Thyroid gland (tissue), 4 donors: ENCODE measurements around the gene EFNA3. TPM values are rescaled to one million over a fixed set of nuclear protein-coding genes. Genes with fewer than 3 reads are reported as not detected.

Experiments
- DNase-seq, 2 donors: peaks; one replicate each; pipeline ENCODE4 v3.0.0-alpha.2; 2019
- H3K27ac ChIP-seq, 3 donors: fragments of 200-600 bp; sonication (generic); 1 replicate in 2 of 3; 2 replicates in 1 of 3; pipeline ENCODE4 v1.5.1; 2016 to 2019; ENCODE audit warnings: mild to moderate bottlenecking in 1 of 3, moderate library complexity in 1 of 3
- H3K27me3 ChIP-seq: fragments of 200-600 bp; sonication (generic); one replicate; pipeline ENCODE4 v1.5.1; 2019
- H3K36me3 ChIP-seq, 2 donors: fragments of 200-600 bp; sonication (generic); one replicate each; pipeline ENCODE4 v1.5.1; 2016 to 2019
- H3K4me1 ChIP-seq, 2 donors: fragments of 200-600 bp; sonication (generic); one replicate each; pipeline ENCODE4 v1.5.1; 2017 to 2019
- H3K4me3 ChIP-seq, 3 donors: fragments of 200-600 bp; sonication (generic); replicated peaks in 1 of 3; 1 replicate in 2 of 3; 2 replicates in 1 of 3; pipeline ENCODE4 v1.5.1; 2016; ENCODE audit warnings: mild to moderate bottlenecking in 1 of 3
- H3K9me3 ChIP-seq: fragments of 200-600 bp; sonication (generic); one replicate; pipeline ENCODE4 v1.5.1; 2017
- POLR2A ChIP-seq, 2 donors: fragments of 450-650 bp; IDR thresholded peaks; one replicate each; pipeline ENCODE4 v1.6.1; 2017; ENCODE audit warnings: antibody characterized with exemption in 2 of 2, mild to moderate bottlenecking in 2 of 2, moderate library complexity in 1 of 2
- WGBS, 2 donors: methylation state at CpG; one replicate each; pipeline ENCODE4 v1.1.5; 2017; 5-methylcytosine and 5-hydroxymethylcytosine counted together
- intact Hi-C: fragments of 100-400 bp; cut with DNase I; formaldehyde crosslinking; loops from one replicate; pipeline ENCODE4 v1.15.1; 2023
- total RNA-seq, 4 donors: library from RNA; depleted of rRNA; stranded (reverse); fragments of >200 nt; gene quantifications; one replicate each; pipeline ENCODE4 v1.2.3, GENCODE V29; 2016
- TF ChIP-seq, protein P1 (sequence below), 6 experiments: fragments of 200-600 bp in 3 of 6; fragments of 450-650 bp in 3 of 6; sonication (generic) in 3 of 6; IDR thresholded peaks; one replicate each; pipeline ENCODE4 v1.5.1; 2016 to 2019; ENCODE audit warnings: antibody characterized with exemption in 6 of 6, mild to moderate bottlenecking in 2 of 6, inconsistent platforms in 1 of 6, moderate library complexity in 1 of 6

EFNA3 gene
- total RNA-seq, 4 donors from 2014 or later = 1.2 to 2.9 (median 2.0) TPM

DNA sequence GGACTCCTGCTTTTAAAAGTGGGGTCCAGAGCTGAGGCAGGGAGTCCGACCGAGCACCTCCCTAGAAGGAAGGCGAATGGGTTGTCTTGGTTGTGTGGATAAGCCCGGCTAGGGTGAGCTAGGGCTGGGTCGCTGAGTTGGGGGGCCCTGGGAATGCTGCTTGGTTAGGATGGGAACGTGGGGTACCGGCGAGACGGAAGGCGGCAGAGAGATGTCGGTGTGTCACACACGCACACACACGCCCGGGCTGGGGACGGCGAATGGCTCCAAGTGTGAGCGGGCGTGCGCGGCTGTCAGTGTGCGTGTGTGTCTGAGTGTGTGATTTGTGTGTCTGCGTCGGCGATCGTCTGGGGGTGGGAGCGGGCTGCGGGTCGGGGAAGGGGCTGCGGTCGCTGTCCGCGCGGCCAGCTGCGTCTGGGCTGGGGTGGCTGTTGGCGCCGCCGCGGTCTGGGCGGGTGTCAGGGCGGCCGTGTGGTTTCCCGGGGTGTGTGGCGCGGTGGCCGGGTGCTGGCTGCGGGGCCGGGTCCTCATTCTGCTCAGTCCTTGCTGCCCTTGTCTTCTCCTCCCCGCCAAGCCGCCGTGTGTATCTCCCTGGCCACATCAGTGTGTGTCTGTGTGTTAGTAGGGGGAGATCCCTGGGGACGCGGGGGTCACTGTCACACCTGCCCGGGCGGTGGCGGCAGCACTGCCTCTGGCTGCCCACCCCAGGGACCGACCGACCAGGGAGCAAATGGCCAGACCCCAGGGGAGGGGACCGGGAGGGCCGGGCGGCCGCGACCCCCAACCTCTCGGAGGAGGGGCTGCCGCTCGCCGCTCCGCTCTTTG lies 1.1 kb downstream of the EFNA3 start:
- peaks cover 42% of the 10 kb centered on the region for H3K27me3 ChIP-seq
- no peak overlapping the region for H3K27ac ChIP-seq
- TF ChIP-seq, protein P1, sequence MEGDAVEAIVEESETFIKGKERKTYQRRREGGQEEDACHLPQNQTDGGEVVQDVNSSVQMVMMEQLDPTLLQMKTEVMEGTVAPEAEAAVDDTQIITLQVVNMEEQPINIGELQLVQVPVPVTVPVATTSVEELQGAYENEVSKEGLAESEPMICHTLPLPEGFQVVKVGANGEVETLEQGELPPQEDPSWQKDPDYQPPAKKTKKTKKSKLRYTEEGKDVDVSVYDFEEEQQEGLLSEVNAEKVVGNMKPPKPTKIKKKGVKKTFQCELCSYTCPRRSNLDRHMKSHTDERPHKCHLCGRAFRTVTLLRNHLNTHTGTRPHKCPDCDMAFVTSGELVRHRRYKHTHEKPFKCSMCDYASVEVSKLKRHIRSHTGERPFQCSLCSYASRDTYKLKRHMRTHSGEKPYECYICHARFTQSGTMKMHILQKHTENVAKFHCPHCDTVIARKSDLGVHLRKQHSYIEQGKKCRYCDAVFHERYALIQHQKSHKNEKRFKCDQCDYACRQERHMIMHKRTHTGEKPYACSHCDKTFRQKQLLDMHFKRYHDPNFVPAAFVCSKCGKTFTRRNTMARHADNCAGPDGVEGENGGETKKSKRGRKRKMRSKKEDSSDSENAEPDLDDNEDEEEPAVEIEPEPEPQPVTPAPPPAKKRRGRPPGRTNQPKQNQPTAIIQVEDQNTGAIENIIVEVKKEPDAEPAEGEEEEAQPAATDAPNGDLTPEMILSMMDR (IDR thresholded peaks at IDR 0.05) = no peak
- no peak for TF ChIP-seq POLR2A (IDR thresholded peaks at IDR 0.05)
- no peak for DNase-seq
- intact Hi-C loops = loop anchor here (5.0 kb wide), 1 partner anchor 32 kb away; no protein-coding TSS in a partner anchor
- 1 to 5% methylated on average over 28 to 34 of the region's 67 CpGs for whole genome bisulfite sequencing, 2 donors
- no peaks in the 10 kb centered on the region for H3K9me3 ChIP-seq
- H3K4me1 ChIP-seq = peaks cover 39 to 53% of the 10 kb centered on the region in 2 donors
- no peaks in the 10 kb centered on the region for H3K36me3 ChIP-seq
- H3K4me3 ChIP-seq = peak overlapping the region in 1 of 3 donors; percentile 18

DNA sequence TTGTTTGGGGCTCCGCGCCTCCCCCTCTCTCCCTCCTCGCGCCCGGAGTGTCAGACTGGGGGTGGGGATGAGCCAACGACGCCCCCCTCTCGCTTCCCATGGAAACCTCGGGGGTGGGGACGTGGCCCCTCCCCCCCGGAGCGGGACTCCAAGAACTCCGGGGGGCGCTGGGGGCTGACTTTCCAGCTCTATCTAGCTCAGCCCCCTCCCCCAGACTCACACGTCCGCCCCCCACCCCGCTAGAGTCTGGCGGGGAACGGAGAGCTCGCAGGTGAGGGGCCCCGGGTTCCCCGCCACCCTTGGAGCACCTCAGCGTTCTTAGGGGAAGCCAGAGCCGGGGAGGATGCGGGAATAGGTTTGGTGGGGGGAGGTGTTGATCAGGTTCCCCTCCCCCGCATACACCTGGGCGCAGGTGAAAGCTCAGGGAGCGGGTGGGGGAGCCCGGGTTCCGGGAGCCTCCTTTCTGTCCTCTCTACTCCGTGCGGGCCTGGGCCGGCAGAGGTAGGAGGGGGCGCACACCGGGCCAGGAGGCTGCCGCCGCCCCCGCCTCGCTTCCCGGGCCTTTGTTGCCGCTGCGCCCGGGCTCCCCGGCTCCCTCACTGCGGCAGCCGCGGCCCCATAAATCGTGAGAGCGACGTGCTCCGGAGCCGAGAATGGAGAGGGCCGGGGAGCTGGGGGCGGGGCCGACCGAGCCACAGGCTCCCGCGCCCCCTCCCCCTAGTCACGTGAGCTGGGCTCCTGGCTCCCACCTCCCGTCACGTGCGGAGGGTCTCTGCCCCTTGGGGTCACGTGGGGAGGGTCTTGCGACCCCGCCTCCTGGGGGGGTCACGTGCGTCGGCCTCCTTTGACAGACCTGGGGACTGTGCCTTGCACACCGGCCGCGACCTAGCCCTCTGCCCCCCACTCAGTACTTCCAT lies 1.9 kb downstream of the EFNA3 start:
- TF ChIP-seq POLR2A (IDR thresholded peaks at IDR 0.05) = no peak
- TF ChIP-seq, protein P1 (IDR thresholded peaks at IDR 0.05) = no peak
- peaks cover 42% of the 10 kb centered on the region for H3K27me3 ChIP-seq
- no peaks in the 10 kb centered on the region for H3K9me3 ChIP-seq
- 0 to 2% methylated on average over 15 to 25 of the region's 71 CpGs for WGBS, 2 donors
- no peak overlapping the region for H3K27ac ChIP-seq
- H3K4me1 ChIP-seq = peaks cover 42 to 55% of the 10 kb centered on the region in 2 donors
- no peak for DNase-seq
- H3K4me3 ChIP-seq = peak overlapping the region in 1 of 3 donors; percentile 18
- H3K36me3 ChIP-seq = no peaks in the 10 kb centered on the region
- intact Hi-C loops = loop anchor here (5.0 kb wide), 1 partner anchor 33 kb away; no protein-coding TSS in a partner anchor

DNA sequence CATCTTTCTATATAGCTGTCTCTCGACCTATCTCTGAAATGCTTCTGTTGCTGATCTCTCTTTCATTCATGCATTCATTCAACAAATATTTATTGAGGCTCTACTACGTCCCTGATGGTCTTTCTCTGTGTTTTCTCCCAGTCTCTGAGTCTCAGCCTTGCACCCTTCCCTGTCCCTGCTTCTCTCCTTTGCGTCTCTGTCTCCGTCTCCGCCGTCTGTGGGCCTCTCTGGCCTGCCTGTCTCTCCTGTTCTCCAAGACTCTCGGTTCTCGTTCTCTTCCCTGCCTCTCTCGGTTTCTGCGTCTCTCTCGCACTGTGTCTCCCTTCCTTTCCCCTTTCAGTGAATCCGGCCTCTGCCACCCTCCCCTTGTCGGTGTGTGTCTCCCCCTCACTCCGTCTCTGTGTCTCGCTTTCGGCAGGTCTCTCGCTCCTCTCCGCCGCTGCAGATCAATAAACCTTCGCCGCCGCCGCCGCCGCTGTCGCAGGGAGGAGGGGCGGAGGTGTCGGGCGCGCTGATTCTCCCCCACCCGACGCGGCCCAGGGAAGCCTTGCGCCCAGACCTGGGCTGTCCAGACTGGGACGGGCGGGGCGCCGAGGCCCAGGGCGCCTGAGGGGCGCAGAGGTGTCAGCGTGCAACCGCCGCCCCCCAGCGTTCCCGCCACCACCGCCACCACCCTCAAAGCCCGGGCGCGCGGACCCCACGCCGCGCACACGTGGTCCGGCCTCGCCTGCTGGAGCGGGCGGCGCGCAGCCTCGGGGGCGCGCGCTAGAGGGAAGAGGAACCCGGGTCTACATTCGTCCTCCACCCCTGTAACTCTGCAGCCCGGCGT lies 3.0 kb downstream of the EFNA3 start:
- 5 to 10% methylated on average over 23 to 33 of the region's 68 CpGs for WGBS, 2 donors
- Histone ChIP-seq H3K4me3 (peak overlapping the region in 1 of 3 donors; percentile 7), H3K9me3 (no peaks in the 10 kb centered on the region), H3K27ac (no peak overlapping the region), H3K27me3 (peaks cover 42% of the 10 kb centered on the region), H3K36me3 (no peaks in the 10 kb centered on the region), H3K4me1 (peaks cover 50 to 66% of the 10 kb centered on the region in 2 donors)
- DNase-seq = no peak
- intact Hi-C loops = loop anchor here (5.0 kb wide), 1 partner anchor 34 kb away; no protein-coding TSS in a partner anchor
- TF ChIP-seq, protein P1 (IDR thresholded peaks at IDR 0.05) = no peak
- no peak for TF ChIP-seq POLR2A (IDR thresholded peaks at IDR 0.05)

DNA sequence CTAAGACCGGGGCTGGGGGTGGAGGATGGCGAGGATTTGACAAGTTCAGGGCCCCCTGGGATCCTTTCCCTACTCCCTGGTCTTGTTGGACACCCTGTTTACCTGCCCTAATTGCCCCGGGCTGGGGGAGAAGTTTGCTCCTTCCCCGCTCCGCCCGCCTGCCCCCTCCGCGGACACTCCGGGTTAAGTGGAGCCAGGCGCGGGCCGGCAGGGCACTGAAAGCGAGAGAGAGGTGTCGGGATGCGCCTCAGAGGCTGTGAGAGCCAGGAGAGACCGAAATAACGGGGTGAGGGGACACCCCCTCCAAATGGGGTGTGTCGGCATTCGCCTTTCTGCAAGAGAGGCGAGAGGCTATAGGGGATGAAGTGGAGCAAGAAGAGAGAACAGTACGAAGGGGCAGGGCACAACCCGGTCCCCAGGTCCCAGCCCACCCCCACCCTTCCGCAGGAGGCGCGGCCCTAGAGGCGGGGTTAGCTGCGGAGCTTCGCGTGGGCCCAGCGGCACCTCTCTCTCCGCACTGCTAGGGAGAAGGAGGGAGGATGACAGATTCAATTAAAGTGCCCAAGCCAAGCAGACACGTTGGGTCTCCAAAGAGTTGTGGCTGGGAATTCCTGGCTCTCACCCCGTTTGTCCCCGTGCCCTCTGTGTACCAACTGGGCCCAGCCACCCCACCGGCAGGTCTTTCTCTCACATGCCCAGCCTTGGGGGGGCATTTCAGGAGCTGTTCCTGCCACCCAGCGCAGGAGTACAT lies 3.8 kb downstream of the EFNA3 start:
- DNase-seq = no peak
- intact Hi-C loops = loop anchor here (5.0 kb wide), 1 partner anchor 35 kb away; no protein-coding TSS in a partner anchor
- no peak overlapping the region for H3K27ac ChIP-seq
- no peaks in the 10 kb centered on the region for H3K36me3 ChIP-seq
- no peaks in the 10 kb centered on the region for H3K9me3 ChIP-seq
- TF ChIP-seq, protein P1 (IDR thresholded peaks at IDR 0.05) = no peak
- TF ChIP-seq POLR2A (IDR thresholded peaks at IDR 0.05) = no peak
- peaks cover 42% of the 10 kb centered on the region for H3K27me3 ChIP-seq
- peaks cover 50 to 74% of the 10 kb centered on the region in 2 donors for H3K4me1 ChIP-seq
- 2 to 3% methylated on average over 34 to 36 of the region's 36 CpGs for WGBS, 2 donors
- peak overlapping the region in 1 of 3 donors; percentile 7 for H3K4me3 ChIP-seq
